GM12891 (cell line): Measurements from ENCODE around the gene GPR152.

Source experiments
- POLR2A ChIP-seq: IDR thresholded peaks from 2 replicates; pipeline ENCODE4 v1.6.1; 2011; ENCODE audit warnings: low read depth, low read length, control low read depth
- POLR2AphosphoS5 ChIP-seq: IDR thresholded peaks from 2 replicates; pipeline ENCODE4 v1.6.1; 2011; ENCODE audit warnings: low read depth, low read length, control low read depth
- POU2F2 ChIP-seq: IDR thresholded peaks from 2 replicates; pipeline ENCODE4 v1.6.1; 2011; ENCODE audit warnings: low read depth, mild to moderate bottlenecking, control low read depth, low read length, moderate library complexity
- SPI1 ChIP-seq: IDR thresholded peaks from 2 replicates; pipeline ENCODE4 v1.6.1; 2011; ENCODE audit warnings: low read depth, low read length, control low read depth
- TAF1 ChIP-seq: IDR thresholded peaks from 2 replicates; pipeline ENCODE4 v1.6.1; 2011; ENCODE audit warnings: low read depth, low read length, control low read depth

DNA sequence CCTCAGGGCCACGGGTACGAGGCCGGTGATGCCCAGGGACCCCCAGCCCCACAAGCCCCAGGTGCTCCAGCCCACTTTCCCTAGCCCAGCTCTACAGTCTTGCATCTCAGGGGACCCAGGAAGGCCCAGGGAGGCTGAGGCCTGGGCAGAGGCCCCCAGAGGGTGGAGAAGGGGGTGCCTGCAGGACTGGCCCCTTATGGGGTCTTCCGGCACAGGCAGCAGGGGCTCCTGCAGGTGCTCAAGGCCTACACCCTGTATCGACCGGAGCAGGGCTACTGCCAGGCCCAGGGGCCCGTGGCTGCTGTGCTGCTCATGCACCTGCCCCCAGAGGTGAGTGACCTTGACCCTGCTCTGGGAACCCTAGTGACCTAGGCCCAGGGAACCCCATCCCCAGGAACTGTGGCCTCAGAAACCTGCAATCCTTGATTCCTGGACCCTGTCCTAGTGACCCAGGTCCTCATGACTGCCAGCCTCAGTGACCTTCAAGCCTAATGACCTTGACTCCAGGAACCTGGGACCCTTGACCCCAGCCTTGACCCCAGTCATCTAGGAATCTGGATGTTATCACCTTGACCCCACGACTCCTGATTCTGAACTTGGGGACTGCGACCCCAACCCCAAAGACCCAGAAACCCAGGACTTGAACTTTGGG, 46.7 kb downstream of the GPR152 start:
- no peak for TF ChIP-seq TAF1
- TF ChIP-seq POLR2A, result no peak
- no peak for TF ChIP-seq SPI1
- TF ChIP-seq POLR2AphosphoS5, result no peak
- TF ChIP-seq POU2F2, result no peak
